GM21576 (cell line): Measurements from ENCODE around the gene WNT7A.

ENCODE experiments used
- ATAC-seq: cut with Tn5 transposase; IDR thresholded peaks from one replicate; pipeline ENCODE4 v1.9.1; 2021; ENCODE audit warnings: mild to moderate bottlenecking, moderate library complexity; ENCODE audit not compliant: unreplicated experiment

The WNT7A gene

GRCh38 chr3:13798401-13798800, 81.5 kb downstream of the WNT7A start:
- no peak for ATAC-seq

GRCh38 chr3:13796701-13797460, 83.0 kb downstream of the WNT7A start:
- ATAC-seq: no peak

DNA sequence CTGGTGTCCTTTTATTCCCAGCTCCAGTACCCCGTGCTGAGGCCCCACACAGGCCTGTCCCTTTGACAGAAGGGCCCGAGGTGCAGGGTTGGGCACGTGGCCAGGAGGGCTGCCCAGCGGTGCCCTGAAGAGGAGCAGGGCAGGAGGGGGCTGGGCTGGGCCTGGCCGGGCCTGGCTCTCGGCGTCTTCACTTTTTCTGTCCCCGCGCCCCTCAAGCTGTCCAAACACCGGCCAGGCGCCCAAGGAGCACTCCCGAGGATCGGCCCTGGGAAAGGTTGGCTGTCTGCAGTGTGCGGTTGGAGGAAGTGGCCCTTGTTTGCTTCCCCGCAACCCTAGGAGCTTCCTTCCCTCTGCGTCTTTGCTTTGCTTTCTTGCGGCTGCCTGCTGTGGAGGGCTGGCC, 84.1 kb downstream of the WNT7A start:
- no peak for ATAC-seq

DNA sequence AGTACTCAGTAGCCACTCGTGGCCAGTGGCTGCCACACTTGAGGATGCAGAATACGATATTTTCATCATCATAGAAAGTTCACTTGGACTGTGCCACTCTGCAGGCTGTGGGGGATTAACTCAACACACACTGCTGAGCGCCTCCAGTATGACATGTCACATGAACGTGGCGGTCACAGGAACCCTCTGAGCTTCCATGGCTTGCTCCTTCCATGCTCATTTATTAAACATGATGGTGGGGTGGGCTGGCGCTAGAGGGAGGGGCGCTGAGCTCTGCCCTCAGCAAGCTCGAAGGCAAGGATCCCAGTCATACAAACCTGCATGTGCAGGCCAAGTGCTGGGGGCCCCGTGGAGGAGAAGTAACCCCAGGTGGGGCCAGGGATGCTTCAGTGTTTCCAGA, 85.5 kb downstream of the WNT7A start:
- ATAC-seq: no peak

DNA sequence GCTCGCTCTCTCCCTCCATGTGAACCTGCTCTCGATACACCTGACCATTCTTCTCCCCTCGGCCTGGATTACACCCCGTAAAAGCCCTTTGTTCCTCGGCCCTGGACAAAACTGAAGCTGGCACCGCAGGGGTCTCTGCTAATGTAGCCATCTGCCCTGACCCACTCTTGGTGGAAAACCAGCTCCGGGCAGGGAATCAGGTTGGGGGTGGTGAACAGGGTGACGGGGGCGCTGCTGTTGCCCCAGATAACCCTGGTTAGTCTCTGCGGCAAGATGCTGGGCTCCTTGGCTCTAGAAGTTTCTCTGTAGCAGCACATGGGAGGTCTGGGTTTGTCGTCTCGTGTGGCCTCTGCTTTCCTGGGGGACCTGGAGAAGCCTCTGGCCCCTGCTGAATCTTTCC, 86.4 kb downstream of the WNT7A start:
- ATAC-seq: no peak

DNA sequence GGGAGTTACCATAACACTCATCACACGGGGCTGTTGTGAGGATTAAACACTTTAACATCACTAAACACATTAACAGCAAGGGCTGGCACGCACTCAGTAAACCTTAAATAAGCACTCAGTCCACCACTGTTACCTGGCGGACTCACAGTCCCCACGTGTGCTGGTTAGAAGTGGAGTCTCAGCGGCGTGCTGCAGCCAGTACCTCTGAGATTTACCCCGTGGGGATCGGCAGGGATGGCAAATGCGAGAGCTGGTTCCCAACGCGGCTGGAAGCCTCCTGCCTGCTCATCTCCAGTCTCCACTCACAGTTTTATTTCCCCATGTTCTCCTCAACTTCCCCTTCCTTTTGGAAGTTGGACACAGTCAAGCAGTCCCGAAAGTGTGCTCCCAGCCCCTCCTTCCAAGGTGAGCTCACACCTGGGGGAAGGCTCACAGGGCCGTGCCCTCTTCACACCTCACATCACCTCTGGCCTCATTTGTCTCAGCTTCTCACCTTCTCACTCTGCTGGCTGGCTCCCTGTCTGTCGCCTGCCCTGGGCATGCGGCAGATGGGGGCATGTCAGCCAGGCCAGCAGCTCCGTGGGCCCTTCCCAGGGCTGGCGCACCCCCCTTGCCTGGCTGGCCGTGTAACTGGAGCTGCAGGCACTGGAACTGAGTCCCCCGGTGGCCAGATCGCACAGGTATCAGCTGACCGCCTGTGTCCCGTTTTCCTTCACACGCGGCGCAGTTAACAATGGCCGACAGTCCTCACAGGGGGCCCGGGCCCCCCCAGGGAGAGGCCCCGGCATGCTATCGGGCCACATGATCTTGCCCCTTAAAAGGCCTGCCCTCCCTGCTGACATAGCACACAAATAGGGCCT, 87.1 kb downstream of the WNT7A start:
- no peak for ATAC-seq

GRCh38 chr3:13792051-13792490, 87.8 kb downstream of the WNT7A start:
- no peak for ATAC-seq

- no peak for ATAC-seq
These were observed 88.4 kb downstream of the WNT7A start for GRCh38 chr3:13791198-13792050.

DNA sequence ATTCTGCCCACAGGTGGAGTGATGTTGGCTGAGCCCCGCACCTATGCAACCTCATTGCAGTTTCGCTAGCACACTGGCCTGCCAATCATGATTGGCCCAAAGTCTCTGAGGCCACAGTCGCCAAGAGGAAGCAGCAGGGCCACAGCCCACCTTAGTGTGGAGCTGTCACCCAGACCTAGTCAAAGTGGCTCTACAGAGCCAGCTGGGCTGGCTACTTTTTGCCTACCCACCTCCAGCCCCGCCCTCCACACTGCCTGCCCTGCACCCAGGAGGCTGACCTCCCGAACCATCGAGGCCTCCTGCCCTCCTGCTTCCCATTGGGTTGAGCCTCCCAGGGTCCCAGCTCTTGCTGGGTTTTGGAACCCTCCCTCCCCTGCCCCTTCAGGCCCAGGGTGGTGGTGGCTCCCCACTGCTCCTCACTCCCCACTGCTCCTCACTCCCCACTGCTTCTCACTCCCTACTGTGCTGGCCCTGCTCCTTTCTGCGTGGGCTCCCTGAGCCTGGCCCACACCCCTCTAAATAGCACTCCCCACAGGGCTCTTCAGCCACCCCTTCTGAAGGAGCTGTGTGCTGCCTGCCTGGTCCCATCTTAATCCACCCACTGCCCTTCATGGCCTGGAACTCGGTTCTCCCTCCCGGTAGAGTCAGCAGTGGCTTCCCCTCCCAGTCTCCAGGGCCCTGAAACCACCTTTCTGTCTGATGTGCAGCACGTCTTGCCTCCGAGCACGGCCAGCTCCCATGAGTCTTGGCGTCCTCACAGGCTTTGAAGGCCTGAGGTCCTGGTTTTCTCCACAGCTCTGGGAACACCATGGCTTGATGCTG, 89.3 kb downstream of the WNT7A start:
- ATAC-seq: no peak

DNA sequence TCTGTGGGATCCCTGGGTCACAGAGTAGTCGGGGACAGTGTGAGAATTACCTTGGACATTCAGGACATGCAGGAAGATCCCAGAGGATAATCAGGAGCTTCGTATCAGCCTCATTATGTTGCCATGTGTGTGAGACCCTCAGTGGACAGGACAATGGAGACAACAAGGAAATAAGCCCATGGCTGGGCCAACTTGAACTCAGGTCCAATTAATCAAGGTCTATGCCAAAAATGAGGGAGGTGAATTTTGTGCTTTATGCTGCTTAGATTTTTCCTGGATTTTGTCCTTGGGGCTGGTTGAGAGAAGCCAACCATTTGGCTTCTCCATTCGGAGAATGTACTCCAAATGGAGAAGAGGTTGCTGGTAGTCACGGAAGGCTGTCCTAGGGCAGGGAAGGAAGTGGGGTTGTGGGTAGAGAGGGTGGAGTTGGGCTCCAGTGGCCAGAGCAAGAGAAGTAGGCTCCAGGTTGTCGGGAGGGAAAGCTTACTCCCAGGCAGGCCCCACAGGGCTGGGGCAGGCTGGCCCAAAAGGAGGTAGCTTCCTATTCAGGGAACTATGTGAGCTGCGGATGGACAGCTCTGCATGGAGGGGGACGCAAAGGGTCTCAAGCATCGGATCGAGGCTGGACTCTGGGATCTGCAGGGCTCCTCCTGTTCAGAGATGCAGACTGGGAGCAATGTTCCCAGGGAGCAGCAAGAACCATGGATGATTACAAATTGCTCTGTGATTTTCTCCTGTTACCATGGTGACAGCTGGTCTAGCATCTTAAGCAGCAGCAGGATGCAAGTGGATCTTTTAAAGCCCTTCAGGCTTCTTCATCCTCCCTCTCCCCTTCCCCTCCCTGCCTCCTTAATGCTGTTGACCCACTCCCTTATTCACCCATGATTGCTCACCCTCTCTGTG, 91.1 kb downstream of the WNT7A start:
- no peak for ATAC-seq

DNA sequence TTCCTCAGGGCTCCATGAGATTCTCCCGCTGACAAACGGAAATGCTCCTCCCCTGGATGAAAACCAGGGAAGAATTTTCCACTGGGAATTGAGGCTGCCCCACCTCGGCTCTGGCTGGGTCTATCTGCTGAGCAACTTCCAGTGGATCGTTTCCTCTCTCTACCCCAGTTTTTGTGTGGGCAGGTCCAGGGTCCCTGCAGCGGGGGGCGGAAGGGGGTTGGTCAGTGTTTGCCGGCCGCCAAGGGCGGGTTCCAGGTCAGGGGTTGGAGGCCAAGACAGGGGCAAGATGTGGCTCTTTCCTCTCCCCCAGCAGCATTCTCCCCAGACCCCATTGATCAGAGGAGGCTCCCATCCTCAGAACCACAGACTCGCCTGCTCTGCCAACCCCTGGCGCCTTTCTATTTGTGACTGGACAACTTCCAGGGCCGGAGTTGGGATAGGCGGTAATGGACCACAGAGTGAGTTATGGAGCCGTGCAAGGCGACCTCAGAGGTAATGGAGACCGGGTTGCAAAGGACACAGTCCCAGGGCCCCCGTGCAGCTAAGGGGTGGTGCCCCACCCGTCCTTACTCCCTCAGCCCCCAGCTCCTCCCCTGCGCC, 92.2 kb downstream of the WNT7A start:
- ATAC-seq: no peak

- ATAC-seq: no peak
These were observed 93.1 kb downstream of the WNT7A start for GRCh38 chr3:13786811-13787210.

- ATAC-seq: no peak
These were observed 93.9 kb downstream of the WNT7A start for GRCh38 chr3:13785853-13786436.

GRCh38 chr3:13785351-13785750, 94.5 kb downstream of the WNT7A start:
- ATAC-seq: no peak

DNA sequence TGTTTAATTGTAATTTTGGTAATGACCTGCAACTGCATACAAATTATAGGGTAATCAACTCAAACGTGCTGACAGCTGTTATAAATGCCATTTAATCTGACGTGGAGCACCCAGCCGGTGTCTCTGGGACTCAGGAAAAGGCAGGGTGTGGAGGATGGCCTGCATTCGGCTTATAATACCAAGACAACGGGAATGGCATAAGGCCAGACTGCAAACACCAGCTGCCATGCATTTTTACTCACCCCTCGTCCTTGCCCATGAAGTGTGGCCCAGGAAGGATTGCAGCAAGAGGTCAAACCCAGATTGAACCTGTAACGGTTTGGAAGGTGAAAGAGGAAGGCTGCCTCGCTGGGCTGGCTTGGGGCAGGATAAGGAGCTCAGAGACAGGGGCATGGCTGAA, 96.4 kb downstream of the WNT7A start:
- no peak for ATAC-seq

- ATAC-seq: no peak
These were observed 97.4 kb downstream of the WNT7A start for GRCh38 chr3:13782501-13782900.

DNA sequence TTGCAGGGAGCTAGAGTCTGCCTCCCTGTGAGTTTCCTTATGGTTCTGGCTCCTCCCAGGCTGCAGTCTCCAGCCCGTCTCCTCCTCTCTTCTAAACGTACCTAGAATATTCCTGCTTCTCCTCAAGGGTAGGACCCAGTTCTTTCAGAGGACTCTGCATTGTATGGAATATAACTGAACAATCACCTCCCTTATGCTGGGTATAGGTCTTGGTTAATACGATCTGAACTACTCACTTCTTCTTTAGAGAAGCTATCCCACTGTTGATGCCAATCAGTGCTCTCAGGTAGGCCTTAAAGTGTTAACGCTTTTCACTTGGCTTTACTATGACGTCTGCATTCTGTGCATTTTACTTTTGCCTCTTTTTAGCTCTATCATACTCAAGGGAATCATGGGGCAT, 98.5 kb downstream of the WNT7A start:
- ATAC-seq: no peak

- ATAC-seq: no peak
These were observed 99.3 kb downstream of the WNT7A start for GRCh38 chr3:13780432-13781176.
